Smooth muscle cell of the brain vasculature (primary cell): Measurements from ENCODE around the gene SNAI3.

Experiments used
- DNase-seq: peaks from one replicate; pipeline ENCODE4 v3.0.0-alpha.2; 2012; ENCODE audit warnings: low read depth, low spot score

SNAI3 gene

GRCh38 chr16:88634994-88635670 is 51.2 kb downstream of the SNAI3 start:
- no peak for DNase-seq

DNA sequence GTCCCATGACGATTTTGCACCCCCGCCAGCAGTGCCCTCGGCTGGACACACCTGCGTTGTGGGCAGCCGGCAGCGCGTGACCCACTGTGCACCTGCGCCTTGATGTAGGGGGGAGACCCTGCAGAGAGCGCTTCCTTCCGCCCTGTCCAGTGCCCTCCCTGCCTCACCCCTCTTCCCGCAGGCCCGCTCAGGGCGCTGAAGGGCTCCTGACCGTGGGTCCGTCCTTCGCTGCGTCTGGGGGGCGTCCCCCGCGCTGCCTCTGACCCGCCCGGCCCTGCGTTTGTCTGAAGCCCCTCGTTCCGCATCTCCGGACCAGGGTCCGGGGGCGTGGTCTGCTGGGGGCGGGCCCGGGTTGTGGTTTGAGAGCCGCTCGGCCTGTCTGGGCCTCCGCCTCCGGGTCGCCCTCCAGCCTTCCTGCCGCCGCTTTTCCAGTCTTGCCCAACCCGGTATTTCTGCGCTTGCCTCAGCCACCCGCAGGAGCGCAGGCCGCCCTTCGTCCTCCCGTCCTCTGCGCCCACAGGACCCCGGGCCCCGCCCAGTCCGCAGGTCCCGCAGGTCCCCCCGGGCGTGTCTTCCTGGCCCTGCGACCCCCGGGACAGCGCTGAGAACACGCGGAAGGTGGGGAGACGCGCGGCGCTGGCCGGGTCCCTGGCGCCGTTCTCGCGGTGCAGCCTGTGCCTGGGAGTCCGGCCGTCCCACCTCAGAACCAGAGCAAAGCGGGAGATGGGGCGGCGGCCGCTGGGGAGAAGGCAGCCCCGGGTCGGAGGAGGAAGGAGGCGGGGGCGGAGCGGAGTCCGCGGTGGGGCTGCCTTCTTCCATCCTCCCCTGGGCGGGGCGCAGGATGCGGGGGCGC is 51.9 kb downstream of the SNAI3 start:
- DNase-seq, result no peak

- no peak for DNase-seq
These were observed 52.6 kb downstream of the SNAI3 start for GRCh38 chr16:88633684-88634140.

- no peak for DNase-seq
These were observed 53.7 kb downstream of the SNAI3 start for GRCh38 chr16:88632587-88632930.

GRCh38 chr16:88631920-88632586 is 54.3 kb downstream of the SNAI3 start:
- DNase-seq, result no peak

GRCh38 chr16:88631384-88631783 is 54.9 kb downstream of the SNAI3 start:
- DNase-seq, result no peak

DNA sequence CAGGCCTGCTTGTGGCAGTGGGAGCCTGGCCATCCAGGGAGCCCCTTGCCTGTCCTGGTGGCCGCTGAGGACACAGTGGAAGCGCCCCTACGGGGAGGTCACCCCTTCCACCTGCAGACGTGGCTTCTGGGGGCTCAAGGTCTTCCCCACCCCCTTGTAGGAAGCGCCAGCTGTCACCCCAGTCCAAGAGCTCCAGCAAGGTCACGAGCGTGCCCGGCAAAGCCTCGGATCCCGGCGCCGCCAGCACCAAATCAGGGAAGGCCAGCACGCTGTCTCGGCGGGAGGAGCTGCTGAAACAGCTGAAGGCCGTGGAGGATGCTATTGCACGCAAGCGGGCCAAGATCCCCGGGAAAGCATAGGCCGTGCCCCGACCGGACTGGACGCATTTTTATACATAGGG is 55.4 kb downstream of the SNAI3 start:
- DNase-seq, result no peak

GRCh38 chr16:88630433-88630832 is 55.9 kb downstream of the SNAI3 start:
- no peak for DNase-seq

DNA sequence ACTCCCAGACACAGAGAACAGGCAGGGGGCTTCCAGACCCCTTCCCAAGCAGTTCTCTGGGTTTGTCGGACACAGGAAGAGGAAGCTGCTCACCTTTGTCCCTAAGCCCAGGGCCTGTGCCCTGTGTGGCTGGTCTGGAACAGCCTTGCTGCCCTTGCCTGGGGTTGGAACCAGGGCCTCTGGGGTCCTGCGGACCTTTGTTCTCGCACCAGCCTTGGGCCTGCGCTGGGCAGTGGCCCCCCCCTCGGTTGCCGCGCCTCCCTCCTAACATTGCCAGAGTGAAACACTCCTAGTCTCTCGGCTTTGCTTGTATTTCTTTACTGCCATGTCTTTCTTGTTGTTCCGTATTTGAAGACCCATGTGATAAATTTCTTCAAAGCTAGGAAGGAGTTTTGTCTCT is 56.5 kb downstream of the SNAI3 start:
- DNase-seq, result no peak

GRCh38 chr16:88628512-88628974 is 57.8 kb downstream of the SNAI3 start:
- DNase-seq, result no peak
